Ishikawa (cell line): ENCODE results near the gene ANAPC1.

Experiments
- CEBPB ChIP-seq: IDR thresholded peaks from 2 replicates; pipeline ENCODE4 v1.6.1; 2012
- CREB1 ChIP-seq: IDR thresholded peaks from 2 replicates; pipeline ENCODE4 v1.6.1; 2012; ENCODE audit warnings: low read depth
- EGR1 ChIP-seq: IDR thresholded peaks from 2 replicates; pipeline ENCODE4 v1.6.1; 2012
- EP300 ChIP-seq: IDR thresholded peaks from 2 replicates; pipeline ENCODE4 v1.6.1; 2012; ENCODE audit warnings: borderline replicate concordance
- TAF1 ChIP-seq: IDR thresholded peaks from 2 replicates; pipeline ENCODE4 v1.6.1; 2012; ENCODE audit warnings: low read depth, mild to moderate bottlenecking
- TCF12 ChIP-seq: IDR thresholded peaks from 2 replicates; pipeline ENCODE4 v1.6.1; 2012; ENCODE audit warnings: low read depth
- YY1 ChIP-seq: IDR thresholded peaks from 2 replicates; pipeline ENCODE4 v1.6.1; 2012; ENCODE audit warnings: low read depth
- TF ChIP-seq, protein P1 (sequence below): IDR thresholded peaks from 2 replicates; pipeline ENCODE4 v1.6.1; 2012; ENCODE audit warnings: low read depth, mild to moderate bottlenecking

GRCh38 chr2:111910609-111911277 is 26.8 kb upstream of the ANAPC1 start:
- no peak for TF ChIP-seq CREB1
- TF ChIP-seq EGR1 = no peak
- TF ChIP-seq, protein P1, sequence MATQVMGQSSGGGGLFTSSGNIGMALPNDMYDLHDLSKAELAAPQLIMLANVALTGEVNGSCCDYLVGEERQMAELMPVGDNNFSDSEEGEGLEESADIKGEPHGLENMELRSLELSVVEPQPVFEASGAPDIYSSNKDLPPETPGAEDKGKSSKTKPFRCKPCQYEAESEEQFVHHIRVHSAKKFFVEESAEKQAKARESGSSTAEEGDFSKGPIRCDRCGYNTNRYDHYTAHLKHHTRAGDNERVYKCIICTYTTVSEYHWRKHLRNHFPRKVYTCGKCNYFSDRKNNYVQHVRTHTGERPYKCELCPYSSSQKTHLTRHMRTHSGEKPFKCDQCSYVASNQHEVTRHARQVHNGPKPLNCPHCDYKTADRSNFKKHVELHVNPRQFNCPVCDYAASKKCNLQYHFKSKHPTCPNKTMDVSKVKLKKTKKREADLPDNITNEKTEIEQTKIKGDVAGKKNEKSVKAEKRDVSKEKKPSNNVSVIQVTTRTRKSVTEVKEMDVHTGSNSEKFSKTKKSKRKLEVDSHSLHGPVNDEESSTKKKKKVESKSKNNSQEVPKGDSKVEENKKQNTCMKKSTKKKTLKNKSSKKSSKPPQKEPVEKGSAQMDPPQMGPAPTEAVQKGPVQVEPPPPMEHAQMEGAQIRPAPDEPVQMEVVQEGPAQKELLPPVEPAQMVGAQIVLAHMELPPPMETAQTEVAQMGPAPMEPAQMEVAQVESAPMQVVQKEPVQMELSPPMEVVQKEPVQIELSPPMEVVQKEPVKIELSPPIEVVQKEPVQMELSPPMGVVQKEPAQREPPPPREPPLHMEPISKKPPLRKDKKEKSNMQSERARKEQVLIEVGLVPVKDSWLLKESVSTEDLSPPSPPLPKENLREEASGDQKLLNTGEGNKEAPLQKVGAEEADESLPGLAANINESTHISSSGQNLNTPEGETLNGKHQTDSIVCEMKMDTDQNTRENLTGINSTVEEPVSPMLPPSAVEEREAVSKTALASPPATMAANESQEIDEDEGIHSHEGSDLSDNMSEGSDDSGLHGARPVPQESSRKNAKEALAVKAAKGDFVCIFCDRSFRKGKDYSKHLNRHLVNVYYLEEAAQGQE = no peak
- no peak for TF ChIP-seq YY1
- TF ChIP-seq EP300 = no peak
- no peak for TF ChIP-seq TCF12
- no peak for TF ChIP-seq TAF1
- TF ChIP-seq CEBPB = no peak
